Iris pigment epithelial cell (primary cell): ENCODE data around the gene ADGRG3.
"Not testable (repeated sequence)": the region's sequence is repeated elsewhere in the genome, so short reads cannot be mapped to it uniquely, and the experiment has no call there.

Source experiments
- DNase-seq: peaks from one replicate; pipeline ENCODE4 v3.0.0-alpha.2; 2011; ENCODE audit warnings: low read depth

The ADGRG3 gene

GRCh38 chr16:57697896-57698537 is 29.9 kb downstream of the ADGRG3 start:
- DNase-seq: no peak

GRCh38 chr16:57698812-57699405 is 30.8 kb downstream of the ADGRG3 start:
- no peak for DNase-seq

GRCh38 chr16:57699481-57699880 is 31.4 kb downstream of the ADGRG3 start:
- DNase-seq: no peak

- DNase-seq: no peak
Observed at GRCh38 chr16:57699899-57700298, 31.8 kb downstream of the ADGRG3 start.

GRCh38 chr16:57700781-57701551 is 32.9 kb downstream of the ADGRG3 start:
- no peak for DNase-seq

GRCh38 chr16:57701759-57702371 is 33.8 kb downstream of the ADGRG3 start:
- no peak for DNase-seq

GRCh38 chr16:57703416-57704010 is 35.4 kb downstream of the ADGRG3 start:
- DNase-seq: no peak

GRCh38 chr16:57704011-57704904 is 36.2 kb downstream of the ADGRG3 start:
- DNase-seq: no peak

- no peak for DNase-seq
Observed at GRCh38 chr16:57704905-57705852, 37.1 kb downstream of the ADGRG3 start.

GRCh38 chr16:57706717-57707116 is 38.6 kb downstream of the ADGRG3 start:
- no peak for DNase-seq

GRCh38 chr16:57707331-57707730 is 39.2 kb downstream of the ADGRG3 start:
- no peak for DNase-seq

- no peak for DNase-seq
Observed at GRCh38 chr16:57708168-57708567, 40.1 kb downstream of the ADGRG3 start.

- DNase-seq: no peak
Observed at GRCh38 chr16:57709663-57710062, 41.6 kb downstream of the ADGRG3 start.

GRCh38 chr16:57711346-57711745 is 43.2 kb downstream of the ADGRG3 start:
- DNase-seq: no peak

- no peak for DNase-seq
Observed at GRCh38 chr16:57711993-57712392, 43.9 kb downstream of the ADGRG3 start.

- DNase-seq: not testable (repeated sequence)
Observed at GRCh38 chr16:57712569-57712968, 44.5 kb downstream of the ADGRG3 start.

- no peak for DNase-seq
Observed at GRCh38 chr16:57713596-57713995, 45.5 kb downstream of the ADGRG3 start.

- DNase-seq: no peak
Observed at GRCh38 chr16:57714047-57714446, 45.9 kb downstream of the ADGRG3 start.

- DNase-seq: peak; percentile 66
Observed at GRCh38 chr16:57720142-57720575, 52.1 kb downstream of the ADGRG3 start.
